Panc1 (cell line): ENCODE data around the gene PHYHIPL. TPM values are rescaled to one million over a fixed set of nuclear protein-coding genes. Genes with fewer than 3 reads are reported as not detected.

Experiments used
- ATAC-seq: fragments of 200-7000 bp; cut with Tn5 transposase; 2 replicates; pipeline ENCODE4 v1.9.1; 2020; ENCODE audit warnings: mild to moderate bottlenecking, moderate library complexity
- BruUV-seq: library from RNA; stranded (reverse); fragments of 400-500 nt; replicated peaks from 2 replicates; lab custom pipeline; 2021; lab: Mats Ljungman, UMichigan
- CTCF ChIA-PET: fragments of 300-600 bp; sonication (Branson Sonifier 250); formaldehyde crosslinking; loops from one replicate; lab custom pipeline; 2022; ENCODE audit warnings: antibody characterized with exemption; lab: Charles Lee
- POLR2A ChIA-PET: fragments of 300-600 bp; sonication (Branson Sonifier 250); formaldehyde crosslinking; loops from one replicate; lab custom pipeline; 2022; ENCODE audit warnings: antibody characterized with exemption; lab: Charles Lee
- DNase-seq: peaks from one replicate; pipeline ENCODE4 v3.0.0-alpha.2; 2010; ENCODE audit warnings: low read depth, low spot score
- H3K27ac ChIP-seq: 2 replicates; pipeline ENCODE4 v1.5.1; 2011; ENCODE audit warnings: mild to moderate bottlenecking, low read length, inconsistent platforms
- H3K27me3 ChIP-seq: fragments of 200-500 bp; sonication (Bioruptor generic); 2 replicates; pipeline ENCODE4 v1.6.0; 2014; ENCODE audit warnings: low read length, inconsistent platforms; ENCODE audit not compliant: control insufficient read depth, insufficient read depth
- H3K36me3 ChIP-seq: fragments of 200-500 bp; sonication (Bioruptor generic); 2 replicates; pipeline ENCODE4 v1.5.1; 2014; ENCODE audit warnings: inconsistent platforms, mild to moderate bottlenecking, low read length, moderate library complexity; ENCODE audit not compliant: control insufficient read depth, insufficient read depth
- H3K4me1 ChIP-seq: 2 replicates; pipeline ENCODE4 v1.5.1; 2011; ENCODE audit warnings: inconsistent platforms, mild to moderate bottlenecking, low read length, moderate library complexity; ENCODE audit not compliant: control insufficient read depth, insufficient read depth
- H3K4me3 ChIP-seq, 2 experiments: 2 replicates each; pipeline ENCODE4 v1.5.1; 2011 to 2012; ENCODE audit warnings: low read depth in 2 of 2, low read length in 2 of 2, mild to moderate bottlenecking in 2 of 2, inconsistent platforms in 1 of 2, moderate library complexity in 1 of 2
- H3K9me3 ChIP-seq: fragments of 200-500 bp; sonication (Bioruptor generic); 2 replicates; pipeline ENCODE4 v1.5.1; 2014; ENCODE audit warnings: low read depth, mild to moderate bottlenecking, inconsistent platforms, low read length, moderate library complexity; ENCODE audit not compliant: control insufficient read depth, insufficient read depth
- POLR2AphosphoS5 ChIP-seq: IDR thresholded peaks from 2 replicates; pipeline ENCODE4 v1.6.1; 2012; ENCODE audit warnings: mild to moderate bottlenecking, low read depth, low read length, moderate library complexity
- SIN3A ChIP-seq: IDR thresholded peaks from 2 replicates; pipeline ENCODE4 v1.6.1; 2012; ENCODE audit warnings: low read depth, mild to moderate bottlenecking, low read length, moderate library complexity, borderline replicate concordance; ENCODE audit not compliant: insufficient read depth
- TCF7L2 ChIP-seq: IDR thresholded peaks from 2 replicates; pipeline ENCODE4 v1.6.1; 2011; ENCODE audit warnings: mild to moderate bottlenecking, low read depth, low read length, inconsistent platforms
- in situ Hi-C: cut with HindIII; loops from 2 replicates; pipeline ENCODE4 v1.10.0; 2016; ENCODE audit warnings: low sequenced_read_pairs, low pct_unique_long_range_greater_than_20kb
- intact Hi-C: fragments of 100-400 bp; cut with micrococcal nuclease; formaldehyde crosslinking; loops from one replicate; pipeline ENCODE4 v1.10.0; 2022; ENCODE audit not compliant: unreplicated experiment
- total RNA-seq: library from RNA; stranded (reverse); gene quantifications from one replicate; pipeline ENCODE4 v1.2.1, GENCODE V29; 2021; ENCODE audit not compliant: unreplicated experiment
- TF ChIP-seq, protein P1 (sequence below), 2 experiments: IDR thresholded peaks; 2 replicates each; pipeline ENCODE4 v1.6.1; 2011 to 2012; ENCODE audit warnings: low read depth in 2 of 2, control low read depth in 1 of 2, low read length in 1 of 2, mild to moderate bottlenecking in 1 of 2, moderate library complexity in 1 of 2; ENCODE audit not compliant: insufficient read depth in 1 of 2
- TF ChIP-seq, protein P2 (sequence below): fragments of 450-650 bp; IDR thresholded peaks from 2 replicates; pipeline ENCODE4 v1.5.1; 2017; ENCODE audit warnings: mild to moderate bottlenecking

The PHYHIPL gene
- total RNA-seq, 1 experiment from 2014 or later = not detected

DNA sequence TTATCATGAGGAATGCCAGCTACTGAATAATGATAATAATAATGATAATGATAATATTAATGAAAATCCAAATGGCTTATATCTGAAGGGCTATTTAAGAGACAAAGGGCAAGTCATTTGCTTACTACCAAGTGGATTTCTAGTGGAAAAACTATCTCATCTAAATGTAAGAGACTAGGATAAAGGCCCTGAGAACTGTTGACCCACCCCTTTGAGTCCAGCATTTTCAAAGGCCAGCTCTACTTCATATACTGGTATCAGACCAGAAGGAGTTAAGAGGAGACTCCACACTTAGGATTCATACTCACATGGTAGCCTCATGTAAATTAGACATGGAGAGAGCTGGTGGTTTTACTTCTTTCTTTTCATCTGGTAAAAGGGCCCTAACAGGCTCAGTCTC lies 76.0 kb downstream of the PHYHIPL start:
- no peaks in the 10 kb centered on the region for H3K36me3 ChIP-seq
- H3K27me3 ChIP-seq = no peaks in the 10 kb centered on the region
- no peak overlapping the region for H3K27ac ChIP-seq
- TF ChIP-seq TCF7L2 (no peak), POLR2AphosphoS5 (no peak), SIN3A (no peak)
- TF ChIP-seq, protein P1, sequence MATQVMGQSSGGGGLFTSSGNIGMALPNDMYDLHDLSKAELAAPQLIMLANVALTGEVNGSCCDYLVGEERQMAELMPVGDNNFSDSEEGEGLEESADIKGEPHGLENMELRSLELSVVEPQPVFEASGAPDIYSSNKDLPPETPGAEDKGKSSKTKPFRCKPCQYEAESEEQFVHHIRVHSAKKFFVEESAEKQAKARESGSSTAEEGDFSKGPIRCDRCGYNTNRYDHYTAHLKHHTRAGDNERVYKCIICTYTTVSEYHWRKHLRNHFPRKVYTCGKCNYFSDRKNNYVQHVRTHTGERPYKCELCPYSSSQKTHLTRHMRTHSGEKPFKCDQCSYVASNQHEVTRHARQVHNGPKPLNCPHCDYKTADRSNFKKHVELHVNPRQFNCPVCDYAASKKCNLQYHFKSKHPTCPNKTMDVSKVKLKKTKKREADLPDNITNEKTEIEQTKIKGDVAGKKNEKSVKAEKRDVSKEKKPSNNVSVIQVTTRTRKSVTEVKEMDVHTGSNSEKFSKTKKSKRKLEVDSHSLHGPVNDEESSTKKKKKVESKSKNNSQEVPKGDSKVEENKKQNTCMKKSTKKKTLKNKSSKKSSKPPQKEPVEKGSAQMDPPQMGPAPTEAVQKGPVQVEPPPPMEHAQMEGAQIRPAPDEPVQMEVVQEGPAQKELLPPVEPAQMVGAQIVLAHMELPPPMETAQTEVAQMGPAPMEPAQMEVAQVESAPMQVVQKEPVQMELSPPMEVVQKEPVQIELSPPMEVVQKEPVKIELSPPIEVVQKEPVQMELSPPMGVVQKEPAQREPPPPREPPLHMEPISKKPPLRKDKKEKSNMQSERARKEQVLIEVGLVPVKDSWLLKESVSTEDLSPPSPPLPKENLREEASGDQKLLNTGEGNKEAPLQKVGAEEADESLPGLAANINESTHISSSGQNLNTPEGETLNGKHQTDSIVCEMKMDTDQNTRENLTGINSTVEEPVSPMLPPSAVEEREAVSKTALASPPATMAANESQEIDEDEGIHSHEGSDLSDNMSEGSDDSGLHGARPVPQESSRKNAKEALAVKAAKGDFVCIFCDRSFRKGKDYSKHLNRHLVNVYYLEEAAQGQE (IDR thresholded peaks at IDR 0.05; ENCODE audit: insufficient read depth in 1 of 2, low read depth in 2 of 2, low read length in 1 of 2) = no peak
- TF ChIP-seq, protein P2, sequence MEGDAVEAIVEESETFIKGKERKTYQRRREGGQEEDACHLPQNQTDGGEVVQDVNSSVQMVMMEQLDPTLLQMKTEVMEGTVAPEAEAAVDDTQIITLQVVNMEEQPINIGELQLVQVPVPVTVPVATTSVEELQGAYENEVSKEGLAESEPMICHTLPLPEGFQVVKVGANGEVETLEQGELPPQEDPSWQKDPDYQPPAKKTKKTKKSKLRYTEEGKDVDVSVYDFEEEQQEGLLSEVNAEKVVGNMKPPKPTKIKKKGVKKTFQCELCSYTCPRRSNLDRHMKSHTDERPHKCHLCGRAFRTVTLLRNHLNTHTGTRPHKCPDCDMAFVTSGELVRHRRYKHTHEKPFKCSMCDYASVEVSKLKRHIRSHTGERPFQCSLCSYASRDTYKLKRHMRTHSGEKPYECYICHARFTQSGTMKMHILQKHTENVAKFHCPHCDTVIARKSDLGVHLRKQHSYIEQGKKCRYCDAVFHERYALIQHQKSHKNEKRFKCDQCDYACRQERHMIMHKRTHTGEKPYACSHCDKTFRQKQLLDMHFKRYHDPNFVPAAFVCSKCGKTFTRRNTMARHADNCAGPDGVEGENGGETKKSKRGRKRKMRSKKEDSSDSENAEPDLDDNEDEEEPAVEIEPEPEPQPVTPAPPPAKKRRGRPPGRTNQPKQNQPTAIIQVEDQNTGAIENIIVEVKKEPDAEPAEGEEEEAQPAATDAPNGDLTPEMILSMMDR = no peak
- H3K4me3 ChIP-seq = no peak overlapping the region
- intact Hi-C loops (no loop called here), in situ Hi-C loops (no loop called here)
- CTCF ChIA-PET = no interaction called here
- DNase-seq = no peak
- no TSS peak for BruUV-seq
- H3K4me1 ChIP-seq = no peaks in the 10 kb centered on the region
- POLR2A ChIA-PET = no interaction called here
- no peaks in the 10 kb centered on the region for H3K9me3 ChIP-seq
- ATAC-seq = no peak

DNA sequence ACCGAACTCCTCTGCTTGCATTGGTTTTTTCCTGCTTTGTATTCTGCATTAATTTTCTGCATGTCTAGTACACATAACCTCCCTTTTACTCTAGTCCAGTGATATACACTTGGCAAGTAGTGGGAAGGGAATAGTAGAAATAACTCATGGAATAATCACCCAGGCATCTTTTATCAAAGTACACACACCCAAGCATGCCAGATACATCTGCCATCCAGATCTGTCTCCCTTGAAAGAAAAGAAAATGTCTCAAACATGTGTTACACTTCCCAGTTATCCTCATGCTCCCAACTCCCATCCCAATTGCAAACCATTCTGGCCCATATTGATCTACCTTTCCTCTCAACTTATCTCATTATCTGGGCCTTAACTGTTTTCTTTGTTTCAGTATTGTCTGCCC lies 79.0 kb downstream of the PHYHIPL start:
- Histone ChIP-seq H3K9me3 (no peaks in the 10 kb centered on the region), H3K27me3 (no peaks in the 10 kb centered on the region), H3K36me3 (no peaks in the 10 kb centered on the region), H3K4me3 (no peak overlapping the region), H3K27ac (no peak overlapping the region), H3K4me1 (no peaks in the 10 kb centered on the region)
- DNase-seq (no peak), ATAC-seq (no peak)
- no TSS peak for BruUV-seq
- POLR2A ChIA-PET = no interaction called here
- TF ChIP-seq TCF7L2 (no peak), POLR2AphosphoS5 (no peak), SIN3A (no peak)
- TF ChIP-seq, protein P2 = no peak
- TF ChIP-seq, protein P1 (IDR thresholded peaks at IDR 0.05; ENCODE audit: insufficient read depth in 1 of 2, low read depth in 2 of 2, low read length in 1 of 2) = no peak
- CTCF ChIA-PET = no interaction called here
- in situ Hi-C loops (no loop called here), intact Hi-C loops (no loop called here)
